ENCODE measurements around the gene SCEL. TPM values are rescaled to one million over a fixed set of nuclear protein-coding genes. Genes with fewer than 3 reads are reported as not detected.

SCEL gene
- total RNA-seq, 6 experiments from 2014 or later, result not detected

DNA sequence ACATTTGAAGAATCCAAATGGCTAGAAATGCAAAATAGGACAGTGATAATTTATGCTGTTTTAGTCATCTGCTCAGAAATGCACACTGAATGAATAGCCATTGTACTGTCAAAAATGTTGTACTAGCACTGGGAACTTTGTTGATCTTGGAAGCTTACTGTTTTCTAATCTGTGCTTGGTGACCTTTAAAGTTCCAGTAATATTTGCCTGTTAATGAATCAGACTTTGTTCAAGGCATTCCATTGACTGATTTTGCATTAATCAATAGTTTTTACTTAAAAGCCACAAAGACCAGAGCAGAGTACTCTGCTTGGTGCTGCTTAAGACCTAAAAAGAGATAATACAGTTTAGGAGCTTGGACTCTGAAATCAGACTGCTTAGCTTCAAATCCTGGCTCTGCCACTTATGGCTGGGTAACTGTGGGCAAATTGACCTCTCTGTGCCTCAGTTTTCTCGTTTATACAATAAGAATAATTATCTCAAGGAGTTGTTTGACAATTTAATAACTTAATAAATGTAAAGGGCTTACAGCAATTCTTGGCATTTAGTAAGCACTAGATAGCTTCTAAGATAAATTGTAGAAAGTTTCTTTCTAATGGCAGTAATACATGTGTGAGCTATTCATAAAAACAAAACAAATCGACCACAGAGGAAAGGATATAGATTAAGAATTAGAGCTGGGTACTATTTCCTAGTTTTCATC lies 157.4 kb downstream of the SCEL start:
- no peak for DNase-seq
- Mint-ChIP-seq H3K4me1 (ENCODE audit: low read depth) (no peaks in the 10 kb centered on the region), H3K4me3 (no peak overlapping the region), H3K36me3 (ENCODE audit: low read depth) (no peaks in the 10 kb centered on the region), H3K27ac (no peak overlapping the region), H3K27me3 (ENCODE audit: insufficient read depth) (no peaks in the 10 kb centered on the region; the same call in 1 of the 2 replicates), H3K9me3 (no peaks in the 10 kb centered on the region)
- TF ChIP-seq, protein P1, sequence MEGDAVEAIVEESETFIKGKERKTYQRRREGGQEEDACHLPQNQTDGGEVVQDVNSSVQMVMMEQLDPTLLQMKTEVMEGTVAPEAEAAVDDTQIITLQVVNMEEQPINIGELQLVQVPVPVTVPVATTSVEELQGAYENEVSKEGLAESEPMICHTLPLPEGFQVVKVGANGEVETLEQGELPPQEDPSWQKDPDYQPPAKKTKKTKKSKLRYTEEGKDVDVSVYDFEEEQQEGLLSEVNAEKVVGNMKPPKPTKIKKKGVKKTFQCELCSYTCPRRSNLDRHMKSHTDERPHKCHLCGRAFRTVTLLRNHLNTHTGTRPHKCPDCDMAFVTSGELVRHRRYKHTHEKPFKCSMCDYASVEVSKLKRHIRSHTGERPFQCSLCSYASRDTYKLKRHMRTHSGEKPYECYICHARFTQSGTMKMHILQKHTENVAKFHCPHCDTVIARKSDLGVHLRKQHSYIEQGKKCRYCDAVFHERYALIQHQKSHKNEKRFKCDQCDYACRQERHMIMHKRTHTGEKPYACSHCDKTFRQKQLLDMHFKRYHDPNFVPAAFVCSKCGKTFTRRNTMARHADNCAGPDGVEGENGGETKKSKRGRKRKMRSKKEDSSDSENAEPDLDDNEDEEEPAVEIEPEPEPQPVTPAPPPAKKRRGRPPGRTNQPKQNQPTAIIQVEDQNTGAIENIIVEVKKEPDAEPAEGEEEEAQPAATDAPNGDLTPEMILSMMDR (IDR thresholded peaks at IDR 0.05), result no peak

DNA sequence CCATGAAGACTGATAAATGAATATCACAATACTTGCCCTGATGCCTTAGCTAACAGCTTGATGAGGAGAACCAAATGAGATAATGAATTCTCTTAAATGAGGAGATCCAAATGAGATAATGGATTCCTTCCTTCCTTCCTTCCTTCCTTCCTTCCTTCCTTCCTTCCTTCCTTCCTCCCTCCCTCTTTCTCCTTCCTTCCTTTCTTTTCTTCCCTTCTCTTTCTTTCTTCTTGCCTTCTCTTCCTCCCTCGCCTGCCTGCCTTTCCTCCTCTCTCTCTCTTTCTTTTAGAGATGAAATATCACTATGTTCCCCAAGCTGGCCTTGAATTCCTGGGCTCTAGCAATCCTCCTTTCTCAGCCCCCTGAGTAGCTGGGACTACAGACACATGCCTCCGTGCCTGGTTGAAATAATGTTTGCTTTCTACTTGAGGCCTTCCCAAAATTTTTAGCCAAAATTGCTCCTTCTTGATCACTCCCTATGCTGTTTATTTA lies 158.0 kb downstream of the SCEL start:
- Mint-ChIP-seq H3K4me3 (no peak overlapping the region), H3K4me1 (ENCODE audit: low read depth) (peaks cover under 1% of the 10 kb centered on the region; the same call in 1 of the 2 replicates), H3K27ac (no peak overlapping the region), H3K9me3 (no peaks in the 10 kb centered on the region), H3K36me3 (ENCODE audit: low read depth) (no peaks in the 10 kb centered on the region), H3K27me3 (ENCODE audit: insufficient read depth) (no peaks in the 10 kb centered on the region; the same call in 1 of the 2 replicates)
- no peak for DNase-seq
- TF ChIP-seq, protein P1 (IDR thresholded peaks at IDR 0.05), result no peak

Other genes with a start within 250 kb of the SCEL start
- gene MYCBP2, start 208.6 kb upstream of the SCEL start, total RNA-seq (2021; fragmentation: NEBNext Ultra II Directional; extraction: Animal tissue kit (Norgen Biotek cat#: 25700)), result 10 to 100 TPM; 52.7 to 66.3 (median 54.9) TPM
- under 1 TPM in 3 of 6 experiments, not detected in 3; 0.09 to 0.56 (median 0.24) TPM for gene SLAIN1, start 162.0 kb downstream of the SCEL start, total RNA-seq (2021; fragmentation: NEBNext Ultra II Directional; extraction: Animal tissue kit (Norgen Biotek cat#: 25700))

Data from HFFc6 (cell line).